Neural cell (in vitro differentiated cells): ENCODE data around the gene SLC22A23.

Experiments used
- EP300 ChIP-seq: fragments of 450-650 bp; conservative IDR thresholded peaks from 2 replicates; pipeline ENCODE4 v1.6.1; 2014; ENCODE audit warnings: antibody characterized with exemption, mild to moderate bottlenecking, moderate library complexity; ENCODE audit not compliant: poor library complexity, severe bottlenecking
- EZH2 ChIP-seq: fragments of 200-600, 300-800 bp; shearing (Covaris generic), sonication (generic); IDR thresholded peaks from 2 replicates; pipeline ENCODE4 v1.6.1; 2014; ENCODE audit warnings: antibody characterized with exemption, low read length, borderline replicate concordance, mild to moderate bottlenecking; ENCODE audit not compliant: insufficient read depth, poor library complexity, severe bottlenecking
- MXI1 ChIP-seq: fragments of 450-650 bp; conservative IDR thresholded peaks from 2 replicates; pipeline ENCODE4 v1.6.1; 2014; ENCODE audit warnings: antibody characterized with exemption, mild to moderate bottlenecking; ENCODE audit not compliant: poor library complexity, severe bottlenecking
- RAD21 ChIP-seq: fragments of 450-650 bp; conservative IDR thresholded peaks from 2 replicates; pipeline ENCODE4 v1.6.1; 2014; ENCODE audit warnings: antibody characterized with exemption, mild to moderate bottlenecking, moderate library complexity
- REST ChIP-seq: IDR thresholded peaks from 2 replicates; pipeline ENCODE4 v1.6.1; 2012; ENCODE audit warnings: borderline replicate concordance
- TAF1 ChIP-seq: IDR thresholded peaks from 2 replicates; pipeline ENCODE4 v1.6.1; 2012; ENCODE audit warnings: low read depth
- TF ChIP-seq, protein P1 (sequence below): fragments of 450-650 bp; IDR thresholded peaks from 2 replicates; pipeline ENCODE4 v1.5.1; 2014; ENCODE audit warnings: antibody characterized with exemption, mild to moderate bottlenecking, moderate library complexity; ENCODE audit not compliant: poor library complexity, severe bottlenecking

DNA sequence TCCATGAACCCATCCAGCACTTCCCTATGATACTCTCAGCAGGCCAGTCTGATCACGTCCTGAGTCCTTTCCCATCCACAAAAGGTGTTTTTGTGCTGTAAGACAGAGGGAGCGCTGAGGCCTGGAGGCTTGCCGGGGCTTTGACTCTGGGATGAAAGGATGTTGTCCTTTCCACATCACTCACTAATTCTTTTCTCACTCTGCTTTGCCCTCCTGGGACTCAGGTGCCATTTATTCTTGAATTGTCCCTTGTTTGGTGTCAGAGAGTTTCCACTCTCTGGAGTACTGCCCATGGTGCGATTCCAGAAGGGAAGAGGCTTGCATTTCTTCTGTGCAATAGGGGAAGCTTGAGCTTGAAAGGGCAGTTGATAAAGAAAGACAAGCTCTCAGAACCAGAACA lies 214.1 kb downstream of the SLC22A23 start:
- TF ChIP-seq, protein P1, sequence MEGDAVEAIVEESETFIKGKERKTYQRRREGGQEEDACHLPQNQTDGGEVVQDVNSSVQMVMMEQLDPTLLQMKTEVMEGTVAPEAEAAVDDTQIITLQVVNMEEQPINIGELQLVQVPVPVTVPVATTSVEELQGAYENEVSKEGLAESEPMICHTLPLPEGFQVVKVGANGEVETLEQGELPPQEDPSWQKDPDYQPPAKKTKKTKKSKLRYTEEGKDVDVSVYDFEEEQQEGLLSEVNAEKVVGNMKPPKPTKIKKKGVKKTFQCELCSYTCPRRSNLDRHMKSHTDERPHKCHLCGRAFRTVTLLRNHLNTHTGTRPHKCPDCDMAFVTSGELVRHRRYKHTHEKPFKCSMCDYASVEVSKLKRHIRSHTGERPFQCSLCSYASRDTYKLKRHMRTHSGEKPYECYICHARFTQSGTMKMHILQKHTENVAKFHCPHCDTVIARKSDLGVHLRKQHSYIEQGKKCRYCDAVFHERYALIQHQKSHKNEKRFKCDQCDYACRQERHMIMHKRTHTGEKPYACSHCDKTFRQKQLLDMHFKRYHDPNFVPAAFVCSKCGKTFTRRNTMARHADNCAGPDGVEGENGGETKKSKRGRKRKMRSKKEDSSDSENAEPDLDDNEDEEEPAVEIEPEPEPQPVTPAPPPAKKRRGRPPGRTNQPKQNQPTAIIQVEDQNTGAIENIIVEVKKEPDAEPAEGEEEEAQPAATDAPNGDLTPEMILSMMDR, result no peak
- TF ChIP-seq EP300, result no peak
- no peak for TF ChIP-seq TAF1
- TF ChIP-seq EZH2, result no peak
- no peak for TF ChIP-seq RAD21
- no peak for TF ChIP-seq REST
- TF ChIP-seq MXI1, result no peak
